GM13977 (cell line): ENCODE results near the gene RABGGTA.

Source experiments
- DNase-seq: peaks from one replicate; pipeline ENCODE4 v3.0.0; 2012; ENCODE audit warnings: low spot score
- in situ Hi-C: fragments of 300-500 bp; cut with MboI; formaldehyde crosslinking; loops from one replicate; pipeline ENCODE4 v1.12.0; 2022; ENCODE audit warnings: low sequenced_read_pairs, low pct_unique_long_range_greater_than_20kb, mixed read lengths, inconsistent platforms; ENCODE audit not compliant: unreplicated experiment
- TF ChIP-seq, protein P1 (sequence below): IDR thresholded peaks from 2 replicates; pipeline ENCODE4 v1.5.1; 2012; ENCODE audit warnings: mild to moderate bottlenecking, control low read depth; ENCODE audit not compliant: insufficient read depth; ENCODE audit errors: extremely low read depth, missing control alignments

RABGGTA gene

DNA sequence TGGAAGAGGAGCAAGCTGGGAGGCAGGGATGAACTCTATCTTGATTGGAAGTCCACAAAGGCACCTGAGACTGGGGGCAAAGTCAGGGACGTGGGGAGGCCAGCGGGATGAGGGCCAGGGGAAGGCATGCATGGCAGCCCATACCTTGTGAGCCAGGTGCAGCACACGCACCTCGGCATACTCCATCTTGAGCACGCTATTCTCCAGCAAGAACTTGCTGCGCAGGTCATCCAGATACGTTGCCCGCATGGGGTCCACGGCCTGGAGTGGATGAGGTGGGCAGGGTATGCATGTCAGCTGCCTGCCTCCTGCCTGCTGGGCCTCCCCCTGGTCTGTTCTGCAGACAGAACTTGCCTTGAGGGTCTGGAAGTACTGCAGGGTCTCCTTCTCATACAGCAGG lies 3.9 kb downstream of the RABGGTA start:
- TF ChIP-seq, protein P1, sequence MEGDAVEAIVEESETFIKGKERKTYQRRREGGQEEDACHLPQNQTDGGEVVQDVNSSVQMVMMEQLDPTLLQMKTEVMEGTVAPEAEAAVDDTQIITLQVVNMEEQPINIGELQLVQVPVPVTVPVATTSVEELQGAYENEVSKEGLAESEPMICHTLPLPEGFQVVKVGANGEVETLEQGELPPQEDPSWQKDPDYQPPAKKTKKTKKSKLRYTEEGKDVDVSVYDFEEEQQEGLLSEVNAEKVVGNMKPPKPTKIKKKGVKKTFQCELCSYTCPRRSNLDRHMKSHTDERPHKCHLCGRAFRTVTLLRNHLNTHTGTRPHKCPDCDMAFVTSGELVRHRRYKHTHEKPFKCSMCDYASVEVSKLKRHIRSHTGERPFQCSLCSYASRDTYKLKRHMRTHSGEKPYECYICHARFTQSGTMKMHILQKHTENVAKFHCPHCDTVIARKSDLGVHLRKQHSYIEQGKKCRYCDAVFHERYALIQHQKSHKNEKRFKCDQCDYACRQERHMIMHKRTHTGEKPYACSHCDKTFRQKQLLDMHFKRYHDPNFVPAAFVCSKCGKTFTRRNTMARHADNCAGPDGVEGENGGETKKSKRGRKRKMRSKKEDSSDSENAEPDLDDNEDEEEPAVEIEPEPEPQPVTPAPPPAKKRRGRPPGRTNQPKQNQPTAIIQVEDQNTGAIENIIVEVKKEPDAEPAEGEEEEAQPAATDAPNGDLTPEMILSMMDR: no peak

DNA sequence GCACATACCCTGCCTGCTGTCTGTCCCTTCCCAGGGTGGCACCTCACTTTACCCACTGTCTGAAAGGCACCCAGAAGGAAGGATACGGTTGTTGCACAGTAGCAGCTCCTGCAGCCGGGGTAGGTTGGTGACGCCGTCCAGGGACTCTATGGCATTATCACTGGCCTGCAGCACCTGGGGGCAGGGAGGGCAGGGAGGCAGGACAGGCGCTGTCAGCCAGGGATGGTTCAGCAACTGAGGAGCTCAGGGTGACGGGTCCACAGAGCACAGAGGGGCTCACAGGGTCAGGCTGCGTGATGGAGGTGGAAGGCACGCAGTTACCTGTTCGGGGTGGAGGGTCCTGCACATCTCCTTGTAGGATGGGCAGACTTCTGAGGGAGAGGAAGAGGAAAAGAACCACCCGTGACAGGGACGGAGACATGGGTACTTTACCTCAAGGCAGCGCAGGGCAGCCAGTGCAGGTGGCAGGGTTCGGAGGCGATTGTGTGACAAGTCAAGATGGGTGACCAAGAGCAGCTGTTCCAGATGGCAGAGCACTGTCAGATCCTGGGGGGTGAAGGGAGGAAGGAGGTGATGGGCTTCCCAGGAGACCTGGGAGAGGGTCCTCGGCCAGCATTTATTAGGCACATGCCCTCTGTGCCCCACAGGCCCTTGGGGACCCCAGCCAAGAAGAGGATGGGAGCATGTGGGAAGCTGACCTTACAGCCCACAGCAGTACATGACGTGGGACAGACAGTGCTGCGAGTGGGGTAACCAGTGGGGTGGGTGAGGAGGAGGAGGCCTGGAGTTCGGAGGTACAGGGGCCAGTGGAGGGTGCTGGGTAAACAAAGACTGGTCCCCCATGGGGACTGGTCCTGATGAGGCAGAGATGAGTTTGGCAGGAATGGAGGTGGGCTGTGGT lies 4.8 kb downstream of the RABGGTA start:
- TF ChIP-seq, protein P1: no peak
- DNase-seq: no peak
- in situ Hi-C loops: no loop called here

More for the DNA sequence above, 3.9 kb downstream of the RABGGTA start:
- in situ Hi-C loops: no loop called here
- DNase-seq: no peak

DNA sequence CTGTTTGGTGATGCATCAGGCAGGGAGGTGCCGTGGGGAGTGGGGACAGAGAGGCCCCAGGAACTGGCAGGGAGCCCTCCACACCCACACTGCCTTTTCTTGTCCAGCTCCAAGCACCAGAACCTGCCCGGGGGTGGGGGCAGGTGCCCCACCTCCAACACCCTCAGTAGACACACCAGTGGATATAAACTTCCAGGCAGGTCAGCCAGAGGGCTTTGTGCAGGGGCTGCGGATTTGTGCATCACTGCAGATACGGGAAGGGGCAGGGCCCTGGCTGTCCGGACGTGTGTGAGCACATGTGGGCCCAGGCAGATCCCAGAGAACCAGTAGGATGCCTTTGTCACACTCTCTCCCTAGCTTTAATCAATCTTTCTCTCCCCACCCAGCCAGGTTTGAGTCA lies 7.1 kb downstream of the RABGGTA start:
- TF ChIP-seq, protein P1: no peak

DNA sequence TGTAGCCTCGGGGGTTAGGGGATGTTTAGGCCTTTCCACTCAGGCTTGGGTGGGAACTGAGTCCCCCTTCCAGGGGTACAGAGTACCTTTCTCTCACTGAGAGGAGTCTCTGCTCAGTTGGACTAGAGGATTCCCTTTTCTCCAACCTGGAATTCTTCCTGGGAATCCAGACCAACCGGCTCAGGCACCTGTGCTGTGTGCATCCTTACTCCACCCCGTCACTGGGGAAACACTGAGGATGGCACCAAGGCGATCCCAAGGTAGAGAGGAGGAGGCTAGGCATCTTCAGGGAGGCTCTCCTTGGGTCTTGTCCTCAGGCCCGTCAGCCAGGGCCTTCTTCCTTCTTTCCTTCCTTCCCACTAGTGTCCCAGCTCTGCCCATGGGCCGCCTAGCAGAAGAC lies 7.5 kb downstream of the RABGGTA start:
- DNase-seq: no peak
- in situ Hi-C loops: no loop called here
- TF ChIP-seq, protein P1: no peak

More for the DNA sequence above, 7.1 kb downstream of the RABGGTA start:
- in situ Hi-C loops: no loop called here
- DNase-seq: no peak

DNA sequence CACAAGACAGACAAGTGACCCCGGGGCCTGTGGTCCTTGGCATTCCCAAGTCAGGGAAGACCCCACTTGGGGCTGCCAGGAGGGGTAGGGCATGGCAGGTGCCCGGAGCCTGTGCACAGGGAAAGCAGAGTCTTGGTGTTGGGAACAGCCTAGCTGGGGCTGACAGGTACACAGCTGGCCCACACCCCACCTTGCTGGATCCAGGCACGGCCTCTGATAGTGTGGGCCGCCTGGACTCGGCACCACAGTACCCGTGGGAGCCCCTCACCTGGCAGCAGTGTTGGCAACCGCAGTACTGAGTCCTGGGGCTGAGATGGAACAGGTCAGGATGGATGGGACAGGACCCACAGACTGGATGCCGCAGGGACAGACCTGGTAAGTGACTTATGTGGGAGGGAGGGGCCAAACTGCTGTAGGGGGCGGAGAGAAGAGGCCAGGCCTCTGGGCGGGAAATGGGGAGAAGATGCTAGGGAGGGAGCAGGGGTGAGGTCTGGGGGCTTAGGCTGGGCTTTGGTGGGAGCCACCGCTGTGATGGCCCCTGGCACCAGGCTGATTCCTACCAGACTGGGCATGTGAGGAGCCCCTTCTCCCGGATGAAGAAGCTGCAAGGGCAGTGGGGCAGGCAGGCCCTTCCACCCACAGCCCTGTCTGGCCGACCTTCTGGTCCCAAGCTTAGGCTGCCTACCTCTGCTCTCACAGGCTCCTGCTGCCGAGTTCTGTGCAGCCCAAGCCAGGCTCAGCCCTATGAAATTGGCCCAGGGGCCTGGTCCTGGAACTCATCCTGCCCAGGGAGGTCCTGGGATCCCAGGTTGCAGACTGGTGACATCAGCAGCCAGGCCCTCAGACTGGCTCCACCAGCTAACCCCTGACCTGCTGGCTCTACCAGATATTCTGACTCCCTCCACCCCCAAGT lies 8.3 kb downstream of the RABGGTA start, which contains the start of gene TGM1:
Gene TGM1, minus strand, starts transcription at position 357 of the 913 bp plus-strand sequence. CDS start 825 bp downstream, outside the sequence.
- DNase-seq: no peak
- in situ Hi-C loops: no loop called here
- TF ChIP-seq, protein P1: no peak

DNA sequence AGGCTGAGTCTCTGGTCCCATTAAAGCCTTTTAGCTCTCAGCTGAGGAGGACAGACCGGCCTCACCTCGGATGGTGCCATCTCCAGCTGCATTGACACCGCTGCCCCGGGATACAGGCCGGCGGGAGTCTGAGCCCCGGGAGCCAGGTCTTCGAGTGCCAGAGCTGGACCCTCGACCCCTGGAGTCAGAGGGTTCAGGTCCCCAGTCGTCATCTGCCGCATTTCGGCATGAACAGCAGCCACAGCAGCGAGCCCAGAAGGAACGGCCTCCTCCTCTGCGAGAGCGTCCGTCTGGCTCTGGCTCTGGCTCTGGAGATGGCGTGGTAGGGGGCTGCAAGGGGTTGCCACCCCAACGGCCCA lies 9.4 kb downstream of the RABGGTA start:
- in situ Hi-C loops: no loop called here
- TF ChIP-seq, protein P1: no peak
- DNase-seq: no peak
